SHP77 (cell line): ENCODE results near the gene OSBPL3.

Source experiments
- DNase-seq, 2 experiments: peaks; one replicate each; lab custom pipeline; 2025; lab: John Stamatoyannopoulos, UW

OSBPL3 gene

DNA sequence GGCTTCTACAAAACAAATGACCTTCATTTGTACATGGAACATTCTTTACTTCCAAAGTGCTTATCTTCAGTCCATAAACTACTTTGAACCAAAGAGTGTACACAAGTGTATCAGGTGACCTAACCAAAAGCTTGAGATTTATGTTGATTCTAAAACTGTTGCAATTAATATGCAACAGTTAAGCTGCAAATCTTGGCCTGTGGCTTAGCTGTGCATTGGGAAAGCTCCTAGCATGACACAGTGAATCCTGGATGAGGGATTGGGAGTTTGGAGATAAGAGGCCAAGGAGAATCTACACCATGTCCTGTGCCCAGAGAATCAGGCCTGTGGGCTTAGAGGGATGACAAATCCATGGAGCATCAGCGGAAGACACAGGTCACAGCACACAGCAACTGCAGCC is 117.5 kb downstream of the OSBPL3 start:
- DNase-seq: no peak

DNA sequence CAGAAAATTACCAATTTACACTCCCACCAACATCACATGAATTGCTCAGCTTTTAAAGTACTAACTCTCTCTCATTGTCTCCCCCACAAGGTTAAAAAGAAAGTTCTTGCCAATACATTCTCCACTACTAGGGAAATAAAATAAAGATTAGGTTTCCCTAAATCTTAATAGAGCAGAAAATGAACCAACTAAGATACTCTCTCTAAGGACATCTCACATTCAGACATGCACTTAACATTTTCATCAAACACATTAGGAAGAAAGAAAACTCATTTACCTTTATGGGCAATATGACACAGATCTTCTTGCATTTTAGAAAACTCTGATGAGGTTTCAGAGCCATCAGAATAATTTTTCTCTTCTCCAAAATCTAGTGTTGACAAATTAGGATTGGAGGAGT is 118.6 kb downstream of the OSBPL3 start:
- DNase-seq: no peak

DNA sequence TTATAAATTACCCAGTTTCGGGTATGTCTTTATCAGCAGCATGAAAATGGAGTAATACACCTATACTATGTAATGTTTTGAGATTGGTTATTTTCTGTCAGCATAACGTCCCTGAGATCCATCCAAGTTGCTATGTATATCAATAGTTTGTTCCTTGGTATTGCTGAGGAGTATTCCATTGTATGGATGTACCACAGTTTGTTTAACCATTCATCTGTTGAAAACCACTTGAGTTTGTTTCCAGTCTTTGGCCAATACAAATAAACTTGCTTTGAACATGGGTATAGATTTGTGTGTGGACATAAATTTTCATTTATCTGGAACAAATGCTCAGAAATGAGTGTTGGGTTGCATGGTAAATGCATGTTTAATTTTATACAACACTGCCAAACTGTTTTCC is 119.4 kb downstream of the OSBPL3 start:
- no peak for DNase-seq

DNA sequence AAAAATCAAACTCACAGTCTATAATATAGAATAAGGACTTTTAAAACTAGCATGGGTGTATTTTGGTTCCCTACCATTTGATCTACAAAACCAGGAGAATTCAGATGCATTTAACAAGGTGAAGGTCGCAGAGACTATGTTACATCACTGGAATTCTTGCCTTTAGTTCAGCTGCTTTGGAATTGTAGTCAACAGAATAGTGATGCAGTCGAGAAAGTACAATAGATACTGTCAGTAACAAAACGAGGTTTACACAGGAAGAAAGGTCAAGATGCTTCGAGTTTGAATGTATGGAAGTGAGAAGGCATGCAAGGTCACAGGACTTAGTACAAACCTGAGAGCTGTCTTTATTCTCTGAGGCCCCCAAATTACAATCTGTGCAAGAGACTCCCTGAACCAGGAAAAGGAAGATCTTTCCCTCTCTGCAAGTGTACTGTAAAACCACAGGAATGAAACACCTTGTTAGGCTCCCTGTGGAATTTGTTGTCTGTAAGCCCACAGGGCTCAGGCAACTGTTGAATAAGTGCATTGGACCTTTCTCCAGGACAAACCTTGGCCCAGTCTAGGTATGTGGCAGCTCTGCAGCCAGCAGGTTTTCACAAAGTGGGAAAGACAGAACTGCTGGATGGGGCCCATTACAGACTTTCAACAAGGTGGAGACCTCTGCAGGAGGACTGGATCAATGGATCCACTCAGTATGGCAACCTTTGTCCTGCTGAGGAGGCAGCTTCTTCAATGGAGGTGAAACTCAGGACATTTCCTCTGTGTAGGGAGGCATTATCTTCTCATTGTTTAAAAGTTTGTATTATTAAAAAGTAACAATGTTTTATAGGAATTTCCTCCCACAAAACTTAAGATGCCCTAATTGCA is 121.6 kb downstream of the OSBPL3 start:
- DNase-seq: no peak

DNA sequence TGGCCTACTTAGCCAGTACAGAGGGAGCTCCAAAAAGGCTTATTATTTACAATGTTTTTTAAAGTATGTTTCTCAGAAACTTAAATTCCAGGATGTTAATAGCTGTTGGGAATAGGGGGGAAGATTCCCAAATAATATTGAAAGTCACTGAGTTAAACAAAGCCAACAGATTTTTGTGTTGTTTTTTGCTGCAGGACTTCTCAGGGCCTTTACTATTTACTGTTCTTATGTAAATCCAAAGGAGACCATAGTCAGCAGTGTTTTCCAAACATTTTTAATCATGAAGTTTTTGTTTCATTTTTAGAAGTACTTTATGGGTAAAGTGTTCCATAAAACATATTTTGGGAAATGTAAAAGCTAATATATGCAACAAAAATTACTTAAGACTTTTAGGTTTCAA is 122.4 kb downstream of the OSBPL3 start:
- DNase-seq: no peak

DNA sequence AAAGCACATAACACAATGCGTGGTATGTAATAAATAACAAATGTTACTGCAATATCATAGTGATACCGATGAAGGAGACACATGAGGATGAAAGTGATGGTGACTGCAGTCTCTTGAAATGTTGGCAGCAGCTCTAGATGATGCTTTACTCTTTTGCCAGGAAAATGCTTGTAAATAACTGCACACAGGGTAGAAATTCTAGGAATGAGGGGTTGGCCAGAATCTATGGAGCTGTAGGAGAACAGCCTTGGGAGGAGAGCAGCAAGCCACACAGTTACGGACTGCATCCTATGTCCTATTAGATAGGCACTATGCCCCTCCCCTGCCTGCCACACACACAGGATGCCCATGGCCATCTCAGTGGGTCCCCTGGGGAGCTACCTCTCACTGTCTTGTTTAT is 125.1 kb downstream of the OSBPL3 start:
- DNase-seq: no peak

DNA sequence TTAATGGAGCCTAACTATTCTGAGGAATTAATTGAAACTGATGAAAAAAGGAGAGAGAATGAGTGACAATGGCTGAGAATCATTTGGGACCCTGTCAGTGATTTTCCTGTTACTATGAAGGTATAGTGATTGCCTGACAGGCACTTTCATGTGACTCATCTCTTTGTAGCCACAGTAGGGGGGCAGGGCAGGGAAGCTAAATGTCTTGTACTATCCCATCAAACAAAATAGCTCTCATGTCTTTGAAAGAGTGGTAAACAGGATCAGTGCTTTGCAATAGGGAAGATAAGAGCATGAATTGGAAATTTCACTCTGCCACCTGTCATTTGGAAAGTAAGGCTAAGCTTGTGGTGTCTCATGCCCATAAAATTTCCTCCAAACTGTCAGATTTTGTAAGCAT is 128.2 kb downstream of the OSBPL3 start:
- no peak for DNase-seq

DNA sequence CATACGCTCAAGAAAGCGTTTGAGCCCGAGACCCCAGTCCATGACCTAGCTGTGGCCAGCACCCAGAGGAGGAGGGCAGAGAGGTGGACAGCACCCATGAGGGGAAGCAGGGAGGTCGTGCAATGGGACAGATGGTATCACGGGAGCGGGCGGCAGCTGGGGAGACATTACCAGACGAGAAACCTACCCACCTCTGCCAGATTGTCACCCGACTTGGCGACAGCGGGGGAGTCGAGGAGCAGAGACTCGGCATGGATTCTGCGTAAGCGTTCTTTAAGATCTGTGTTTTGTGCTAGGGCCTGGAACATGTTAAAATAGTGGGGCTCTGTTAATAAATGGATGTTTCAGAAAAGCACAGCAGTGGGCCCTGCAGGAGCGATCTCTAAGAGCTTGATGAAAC is 131.1 kb downstream of the OSBPL3 start:
- no peak for DNase-seq

DNA sequence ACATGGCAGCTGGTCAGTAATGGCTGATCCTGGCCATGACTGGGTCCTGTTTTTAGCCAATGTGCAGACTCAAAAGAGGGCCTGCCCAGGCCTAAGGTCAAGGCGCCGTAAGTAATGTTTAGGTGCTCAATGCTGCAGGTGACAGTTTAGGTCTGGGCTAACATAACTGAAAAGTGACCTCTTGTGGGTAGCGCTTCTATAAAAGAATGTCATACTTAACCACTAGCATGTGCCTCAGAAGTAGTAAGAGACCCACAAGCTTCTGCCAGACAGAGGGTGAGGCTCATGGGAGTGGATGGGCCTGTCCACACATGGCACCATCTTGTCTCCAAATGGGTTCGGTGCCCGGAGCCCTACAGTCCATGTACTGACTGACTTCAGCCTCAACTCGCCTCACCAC is 132.2 kb downstream of the OSBPL3 start:
- no peak for DNase-seq

DNA sequence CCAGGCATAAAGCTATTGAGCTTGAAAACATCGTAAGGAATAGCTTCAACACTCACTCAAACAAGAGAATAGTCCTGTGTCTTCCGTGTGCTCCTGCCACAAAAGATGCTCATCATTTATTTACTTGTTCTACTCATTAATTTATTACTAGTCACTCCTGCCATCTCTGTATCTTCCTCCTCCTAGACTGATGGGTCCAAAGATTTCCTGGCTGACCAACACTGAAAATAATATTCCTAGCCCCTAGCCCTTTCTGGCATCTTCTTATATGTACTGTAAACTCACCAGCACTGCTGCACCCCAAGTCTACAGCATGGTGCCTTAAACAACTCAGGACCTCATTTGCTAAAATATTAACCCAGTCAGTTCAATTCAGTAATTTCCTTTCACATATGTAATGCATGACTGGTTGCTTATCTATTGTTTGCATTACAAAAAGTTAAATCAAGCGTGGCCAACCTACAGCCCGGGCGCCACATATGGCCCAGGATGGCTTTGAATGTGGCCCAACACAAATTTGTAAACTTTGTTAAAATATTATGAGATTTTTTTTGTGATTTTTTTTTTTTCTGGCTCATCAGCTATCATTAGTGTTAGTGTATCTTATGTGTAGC is 136.1 kb downstream of the OSBPL3 start:
- DNase-seq: no peak

DNA sequence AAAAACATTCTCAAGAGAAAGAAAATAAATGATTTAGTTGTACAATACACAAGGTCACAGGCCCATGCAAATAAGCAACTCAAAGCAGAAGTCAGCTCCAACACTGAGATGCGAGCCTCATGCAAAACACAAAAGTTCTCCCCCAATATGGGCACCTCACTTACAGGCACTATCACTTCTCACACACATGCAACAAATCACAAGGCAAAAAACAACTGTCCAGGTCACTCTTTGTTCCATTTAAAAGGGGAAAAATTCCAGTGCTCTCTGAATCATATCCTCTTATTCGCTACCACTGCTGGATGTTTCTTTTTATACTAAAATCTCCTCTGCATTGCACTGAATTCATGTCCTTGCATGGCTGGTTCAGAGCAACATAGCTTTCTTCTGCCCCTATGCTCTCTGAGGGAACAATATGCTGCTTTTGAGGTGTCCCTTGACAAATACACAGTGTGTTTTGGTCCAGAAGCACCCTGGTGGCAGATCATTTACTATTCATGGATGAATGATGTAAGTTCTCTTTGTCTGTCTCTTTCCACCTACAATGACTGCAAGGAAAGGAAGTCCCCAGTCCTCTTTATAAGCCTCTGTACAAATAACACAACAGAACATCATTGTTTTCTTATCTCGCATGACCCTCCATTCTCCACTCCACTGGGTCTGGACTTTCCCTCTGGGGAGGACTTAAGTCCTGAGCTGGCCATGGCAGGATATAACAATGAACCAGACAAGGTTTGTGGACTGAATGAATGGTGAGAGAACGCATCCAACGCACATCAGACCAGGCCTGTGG is 137.3 kb downstream of the OSBPL3 start:
- no peak for DNase-seq

DNA sequence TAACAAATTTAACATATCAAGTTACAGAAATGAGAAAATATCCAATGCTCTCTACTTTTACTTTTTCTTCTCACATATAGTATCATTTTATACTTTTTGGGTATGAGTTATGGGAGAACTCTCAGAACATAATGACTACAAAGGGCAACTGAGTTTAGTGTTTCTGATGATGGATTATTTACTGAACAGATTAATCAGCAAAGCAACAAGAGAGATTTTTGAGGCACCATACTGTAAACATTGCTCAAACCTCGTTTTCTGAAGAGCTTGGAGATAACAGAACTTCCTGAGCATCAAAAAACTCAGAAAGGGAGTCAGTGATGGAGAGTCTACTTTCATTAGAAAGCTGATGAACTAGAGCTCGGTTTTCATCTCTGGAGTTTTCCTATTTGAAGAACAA is 137.9 kb downstream of the OSBPL3 start:
- DNase-seq: no peak

DNA sequence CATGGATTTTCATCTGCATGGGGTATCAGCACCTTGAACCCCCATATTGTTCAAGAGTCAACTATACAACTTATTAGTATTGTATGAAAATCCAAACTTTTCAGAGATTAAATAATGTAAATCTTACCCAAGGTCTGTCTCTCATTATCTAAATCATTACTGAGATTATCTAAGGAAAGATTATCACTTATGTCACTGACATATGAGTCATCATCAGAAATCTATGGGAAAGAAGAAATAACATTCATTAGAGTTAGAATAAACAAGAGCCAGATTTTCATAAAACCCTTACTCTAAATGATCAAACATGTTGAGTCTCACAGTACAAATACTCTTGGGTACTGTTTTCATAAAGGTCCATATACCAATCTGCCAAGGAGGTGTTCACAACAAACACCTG is 139.4 kb downstream of the OSBPL3 start:
- DNase-seq: no peak

DNA sequence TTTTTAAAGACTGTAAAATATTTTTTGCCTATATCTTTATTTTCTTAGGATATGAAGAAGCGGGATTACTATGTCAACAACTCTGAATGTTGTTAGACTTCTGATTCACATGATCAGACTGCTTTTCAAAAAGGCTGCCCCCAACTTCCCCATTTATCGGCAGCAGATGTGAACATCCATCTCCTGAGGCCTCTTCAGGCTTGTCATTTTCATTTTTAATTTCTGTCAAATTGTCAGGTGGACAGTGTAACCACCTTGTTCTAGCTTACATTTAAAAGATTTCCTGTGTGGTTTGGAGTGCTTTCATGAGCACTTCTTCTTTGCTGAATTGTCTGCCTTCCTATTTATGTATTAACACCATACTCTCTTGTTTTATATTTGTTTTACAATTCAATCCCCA is 143.9 kb downstream of the OSBPL3 start:
- DNase-seq: no peak

DNA sequence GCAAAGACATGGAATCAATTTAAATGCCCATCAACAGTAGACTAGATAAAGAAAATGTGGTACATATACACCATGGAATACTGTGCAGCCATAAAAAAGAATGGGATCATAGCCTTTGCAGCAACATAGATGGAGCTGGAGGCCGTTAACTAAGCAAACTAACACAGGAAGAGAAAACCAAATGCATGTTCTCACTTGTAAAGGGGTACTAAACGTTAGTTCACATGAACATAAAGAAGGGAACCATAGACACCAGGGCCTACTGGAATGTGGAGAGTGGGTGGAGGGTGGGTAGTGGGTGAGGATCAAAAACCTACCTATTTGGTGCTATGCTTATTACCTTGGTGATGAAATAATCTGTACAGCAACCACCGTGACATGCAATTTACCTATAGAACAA is 144.3 kb downstream of the OSBPL3 start:
- no peak for DNase-seq

DNA sequence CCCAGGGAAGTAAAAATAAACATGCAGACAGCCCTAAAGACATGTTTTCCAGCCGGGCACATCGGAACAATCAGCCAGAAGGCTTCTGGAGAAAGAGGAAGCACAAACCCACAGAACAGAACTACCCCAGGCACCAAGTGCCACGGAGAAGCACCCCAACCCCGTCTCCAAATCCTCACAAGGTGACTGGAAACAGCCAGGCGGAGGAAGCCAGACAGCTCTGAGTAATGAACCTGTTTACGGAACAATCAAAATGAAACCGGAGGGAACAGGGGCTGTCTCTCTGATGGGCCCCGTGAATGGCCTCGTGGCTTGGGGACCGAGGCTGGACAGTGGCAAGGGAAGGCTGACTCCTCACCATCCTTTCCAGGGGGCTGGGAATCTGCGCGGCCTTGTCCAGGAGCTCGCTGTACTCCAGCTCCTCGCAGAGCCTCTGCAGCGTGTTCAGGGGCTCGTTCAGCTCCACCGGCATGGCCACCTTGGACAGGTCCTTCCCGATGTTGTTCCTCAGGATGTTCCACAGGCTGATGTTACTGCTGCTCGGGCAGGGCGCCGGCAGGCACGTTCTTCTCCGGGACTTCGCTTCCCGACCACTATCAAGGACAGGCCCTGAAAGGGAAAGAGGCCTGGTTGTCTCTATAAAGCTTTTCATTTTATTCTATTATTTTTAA is 145.7 kb downstream of the OSBPL3 start:
- no peak for DNase-seq

DNA sequence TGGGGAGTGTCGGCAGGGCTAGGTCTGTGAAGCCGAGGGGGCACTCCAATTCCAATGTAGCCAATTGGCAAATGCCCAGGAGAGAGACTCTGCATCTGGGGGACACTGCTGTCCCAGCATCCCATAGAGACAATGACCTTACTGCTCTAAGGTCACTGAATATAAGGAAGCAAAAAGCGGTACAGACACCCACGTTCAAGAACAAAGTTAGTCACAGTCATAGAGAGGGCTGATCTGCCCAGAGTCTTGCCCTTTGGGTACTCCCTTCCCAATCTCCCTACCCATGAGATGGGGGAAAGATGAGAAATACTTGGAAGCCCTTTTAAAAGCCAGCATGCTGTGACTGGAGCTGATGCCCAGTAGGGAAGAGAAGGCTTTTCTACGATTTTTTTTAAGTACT is 146.4 kb downstream of the OSBPL3 start:
- no peak for DNase-seq

DNA sequence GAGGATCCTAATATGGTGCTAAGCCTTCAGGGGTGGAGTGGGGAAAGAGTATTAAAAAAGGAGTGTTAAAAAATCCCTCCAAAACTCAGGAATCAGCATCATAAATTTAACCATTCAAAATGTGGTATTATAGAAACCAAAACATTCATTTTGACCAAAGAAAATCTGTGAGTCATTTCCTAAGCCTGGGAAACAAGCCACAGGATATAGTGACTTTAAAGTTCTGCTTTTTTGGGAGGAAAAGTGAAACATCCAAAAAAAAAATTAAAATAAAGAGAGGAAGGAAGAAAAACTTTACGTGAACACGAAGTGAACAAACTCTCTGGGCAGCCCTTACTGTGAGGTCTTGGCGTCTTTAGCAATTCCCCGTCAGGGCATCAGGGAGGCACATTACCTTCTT is 148.7 kb downstream of the OSBPL3 start:
- DNase-seq: no peak

DNA sequence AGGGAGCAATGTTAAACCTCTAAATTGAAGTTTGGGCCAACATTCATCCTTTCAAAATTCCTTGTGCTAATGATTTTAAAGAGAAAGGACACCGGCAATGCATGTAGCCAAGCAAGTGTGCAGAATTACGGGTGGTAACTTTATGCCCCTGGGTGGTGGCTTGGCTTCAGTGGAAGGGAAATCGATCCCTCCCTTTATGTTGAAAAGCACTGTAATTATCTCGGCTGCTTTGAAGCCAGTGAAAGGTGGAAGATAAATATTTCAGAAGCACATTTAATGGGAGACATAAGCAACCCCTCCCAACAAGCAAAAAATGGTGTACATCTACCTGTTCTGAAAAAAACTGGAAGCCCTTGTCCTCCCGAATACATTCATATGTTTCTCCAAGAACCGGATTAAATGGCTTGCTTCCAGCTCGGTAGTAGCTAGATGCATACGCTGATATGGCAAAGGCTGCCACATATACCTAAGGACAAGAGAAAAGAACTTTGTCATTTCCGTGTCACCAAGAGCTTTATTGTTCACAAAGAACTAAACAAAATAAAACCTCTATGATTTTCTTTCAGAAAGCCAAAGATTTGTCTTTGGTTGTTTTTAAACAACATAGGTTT is 149.4 kb downstream of the OSBPL3 start:
- no peak for DNase-seq

DNA sequence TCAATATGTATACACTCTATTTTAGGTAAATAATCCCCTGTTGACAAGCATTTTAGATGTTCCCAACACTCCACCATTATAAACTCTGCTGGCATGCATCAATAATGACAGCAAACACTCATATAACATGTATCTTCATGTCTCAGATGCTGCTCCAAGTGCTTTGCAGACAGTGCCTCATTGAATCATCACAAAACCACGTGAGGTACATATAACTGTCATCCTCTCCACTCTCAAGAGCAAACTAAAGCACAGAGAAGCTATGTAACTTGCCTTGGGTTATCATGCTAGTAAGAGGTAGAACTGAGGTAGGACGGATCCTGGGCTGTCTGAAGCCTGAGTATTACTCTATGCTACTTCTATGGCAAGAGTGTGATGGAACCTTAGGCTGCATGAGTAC is 150.2 kb downstream of the OSBPL3 start:
- DNase-seq: no peak

DNA sequence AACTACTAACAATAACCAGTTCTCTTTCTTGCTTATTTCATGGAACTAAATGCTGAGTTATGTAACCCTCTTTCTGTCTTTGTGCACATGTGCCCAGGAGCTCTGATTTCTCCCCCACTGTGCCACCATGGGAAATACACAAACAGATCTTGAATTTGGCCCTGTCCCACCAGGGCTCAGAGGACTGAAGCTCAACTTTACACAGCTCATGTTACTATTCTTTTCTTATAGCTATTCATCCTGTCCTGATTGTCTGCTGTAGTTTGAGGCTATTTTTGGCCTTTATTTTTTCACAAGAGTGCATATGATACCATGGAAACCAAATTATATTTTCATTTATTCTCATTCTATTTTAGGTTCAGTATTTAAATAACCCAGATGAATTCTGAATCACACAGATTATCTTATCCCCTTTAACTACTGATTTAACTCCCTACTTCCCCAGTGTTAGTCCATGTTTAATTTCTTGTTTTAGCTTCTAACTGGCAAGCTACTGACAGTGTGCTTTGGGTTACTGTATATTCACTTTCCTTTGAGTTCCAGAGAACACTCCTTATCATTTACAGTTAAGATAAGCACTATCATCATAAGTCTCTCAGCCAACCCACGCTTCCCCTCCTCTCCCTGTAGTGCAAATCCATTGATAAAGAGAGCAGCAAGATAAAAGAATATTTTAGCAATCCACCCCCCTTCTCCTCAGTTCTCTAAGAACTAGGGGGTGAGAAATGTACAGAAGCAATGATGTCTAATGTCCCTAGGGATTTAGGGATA is 150.9 kb downstream of the OSBPL3 start:
- no peak for DNase-seq
